Keratinocyte (primary cell): Measurements from ENCODE around the gene SORL1-AS1.
A peak's percentile ranks its signal among the peaks of the same experiment; 100 is the strongest.

Source experiments
- DNase-seq: peaks from one replicate; pipeline ENCODE4 v3.0.0-alpha.2; 2011; ENCODE audit warnings: low read depth, missing footprints, low spot score
- FAIRE-seq: peaks from 2 replicates; lab custom pipeline; 2011; peaks lifted over from hg19 to GRCh38; lab: Jason Lieb, UNC
- H2AFZ ChIP-seq: 2 replicates; pipeline ENCODE4 v1.6.0; 2012; ENCODE audit warnings: low read length, control low read depth, inconsistent platforms; ENCODE audit not compliant: control insufficient read depth
- H3K27ac ChIP-seq: 2 replicates; pipeline ENCODE4 v1.5.1; 2011; ENCODE audit warnings: low read length; ENCODE audit not compliant: control insufficient read depth, insufficient read depth
- H3K27me3 ChIP-seq: 3 replicates; pipeline ENCODE4 v1.6.0; 2011; ENCODE audit warnings: low read length; ENCODE audit not compliant: control insufficient read depth, insufficient read depth; ENCODE audit errors: extremely low read depth
- H3K36me3 ChIP-seq, 2 experiments: 2 replicates in 1 of 2; 3 replicates in 1 of 2; pipeline ENCODE4 v1.5.1; 2011; ENCODE audit warnings: low read length in 2 of 2, mild to moderate bottlenecking in 1 of 2; ENCODE audit not compliant: control insufficient read depth in 2 of 2, insufficient read depth in 2 of 2; ENCODE audit errors: extremely low read depth in 1 of 2
- H3K4me1 ChIP-seq: 3 replicates; pipeline ENCODE4 v1.5.1; 2011; ENCODE audit warnings: low read length; ENCODE audit not compliant: control insufficient read depth, insufficient read depth; ENCODE audit errors: extremely low read depth
- H3K4me2 ChIP-seq: 3 replicates; pipeline ENCODE4 v1.6.0; 2011; ENCODE audit warnings: low read depth, low read length; ENCODE audit not compliant: control insufficient read depth, insufficient read depth; ENCODE audit errors: extremely low read depth
- H3K4me3 ChIP-seq, 3 experiments: fragments of 200-600 bp in 1 of 3; sonication (generic) in 1 of 3; 2 replicates in 2 of 3; 3 replicates in 1 of 3; pipeline ENCODE4 v1.5.1; 2011 to 2016; ENCODE audit warnings: low read length in 3 of 3, mild to moderate bottlenecking in 3 of 3, control low read depth in 2 of 3, inconsistent platforms in 1 of 3, low read depth in 1 of 3, mixed read lengths in 1 of 3, mixed run types in 1 of 3, moderate library complexity in 1 of 3; ENCODE audit not compliant: control insufficient read depth in 2 of 3, insufficient read depth in 2 of 3; ENCODE audit errors: extremely low read depth in 1 of 3
- H3K79me2 ChIP-seq: 2 replicates; pipeline ENCODE4 v1.6.0; 2012; ENCODE audit warnings: low read length; ENCODE audit not compliant: control insufficient read depth, insufficient read depth
- H3K9ac ChIP-seq: 3 replicates; pipeline ENCODE4 v1.6.0; 2011; ENCODE audit warnings: low read length; ENCODE audit not compliant: control insufficient read depth, insufficient read depth; ENCODE audit errors: extremely low read depth
- H3K9me1 ChIP-seq: 3 replicates; pipeline ENCODE4 v1.6.0; 2011; ENCODE audit warnings: low read length; ENCODE audit not compliant: control insufficient read depth, insufficient read depth; ENCODE audit errors: extremely low read depth
- H3K9me3 ChIP-seq: 2 replicates; pipeline ENCODE4 v1.5.1; 2012; ENCODE audit warnings: low read depth, low read length; ENCODE audit not compliant: control insufficient read depth
- H4K20me1 ChIP-seq: 3 replicates; pipeline ENCODE4 v1.6.0; 2011; ENCODE audit warnings: low read length; ENCODE audit not compliant: control insufficient read depth, insufficient read depth; ENCODE audit errors: extremely low read depth
- EZH2 ChIP-seq: IDR thresholded peaks from one replicate; pipeline ENCODE4 v1.6.1; 2012; ENCODE audit warnings: inconsistent platforms, mild to moderate bottlenecking, low read length, moderate library complexity
- dilution Hi-C: fragments of 300-500 bp; cut with MboI; formaldehyde crosslinking; loops from one replicate; pipeline ENCODE4 v1.7.0; 2020; ENCODE audit warnings: low sequenced_read_pairs; ENCODE audit not compliant: extremely low pct_ligation_motif_present
- TF ChIP-seq, protein P1 (sequence below), 3 experiments: IDR thresholded peaks in 1 of 3; conservative IDR thresholded peaks in 1 of 3; optimal IDR thresholded peaks in 1 of 3; 2 replicates in 2 of 3; 3 replicates in 1 of 3; pipeline versions ENCODE3 to v1.5.1; 2011; ENCODE audit warnings: low read length in 3 of 3, mild to moderate bottlenecking in 3 of 3, moderate library complexity in 2 of 3, control low read depth in 1 of 3, inconsistent platforms in 1 of 3; ENCODE audit not compliant: insufficient read depth in 2 of 3; ENCODE audit errors: extremely low read depth in 1 of 3

Gene SORL1-AS1

DNA sequence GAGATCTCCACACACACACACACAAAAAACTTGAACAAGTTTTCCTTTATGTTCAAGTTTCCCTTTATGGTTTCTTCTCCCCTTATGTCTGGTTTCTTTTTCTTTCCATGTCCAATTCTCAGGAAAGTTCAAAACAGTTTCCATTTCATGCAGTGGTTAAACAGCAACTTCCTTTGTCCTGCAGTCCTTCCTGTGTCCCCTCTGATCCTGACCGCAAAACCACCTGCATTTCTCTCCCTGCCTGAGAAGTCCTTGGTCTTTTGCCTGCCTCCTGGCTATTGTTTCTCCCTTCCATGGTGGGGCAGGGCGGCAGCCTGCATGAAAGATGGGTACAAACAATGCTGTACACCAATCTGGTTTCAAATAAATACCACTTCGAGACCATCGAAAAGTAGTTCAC is 58.9 kb downstream of the SORL1-AS1 start:
- no peak overlapping the region for H3K4me2 ChIP-seq
- no peak overlapping the region for H3K9ac ChIP-seq
- no peak for FAIRE-seq
- H2AFZ ChIP-seq: no peak overlapping the region
- H3K9me3 ChIP-seq: no peaks in the 10 kb centered on the region
- H3K79me2 ChIP-seq: no peaks in the 10 kb centered on the region
- H3K27me3 ChIP-seq: peaks cover 7% of the 10 kb centered on the region
- dilution Hi-C loops: no loop called here
- no peak overlapping the region for H3K27ac ChIP-seq
- H3K4me3 ChIP-seq: no peak overlapping the region
- H3K36me3 ChIP-seq: no peaks in the 10 kb centered on the region
- no peaks in the 10 kb centered on the region for H4K20me1 ChIP-seq
- TF ChIP-seq, protein P1, sequence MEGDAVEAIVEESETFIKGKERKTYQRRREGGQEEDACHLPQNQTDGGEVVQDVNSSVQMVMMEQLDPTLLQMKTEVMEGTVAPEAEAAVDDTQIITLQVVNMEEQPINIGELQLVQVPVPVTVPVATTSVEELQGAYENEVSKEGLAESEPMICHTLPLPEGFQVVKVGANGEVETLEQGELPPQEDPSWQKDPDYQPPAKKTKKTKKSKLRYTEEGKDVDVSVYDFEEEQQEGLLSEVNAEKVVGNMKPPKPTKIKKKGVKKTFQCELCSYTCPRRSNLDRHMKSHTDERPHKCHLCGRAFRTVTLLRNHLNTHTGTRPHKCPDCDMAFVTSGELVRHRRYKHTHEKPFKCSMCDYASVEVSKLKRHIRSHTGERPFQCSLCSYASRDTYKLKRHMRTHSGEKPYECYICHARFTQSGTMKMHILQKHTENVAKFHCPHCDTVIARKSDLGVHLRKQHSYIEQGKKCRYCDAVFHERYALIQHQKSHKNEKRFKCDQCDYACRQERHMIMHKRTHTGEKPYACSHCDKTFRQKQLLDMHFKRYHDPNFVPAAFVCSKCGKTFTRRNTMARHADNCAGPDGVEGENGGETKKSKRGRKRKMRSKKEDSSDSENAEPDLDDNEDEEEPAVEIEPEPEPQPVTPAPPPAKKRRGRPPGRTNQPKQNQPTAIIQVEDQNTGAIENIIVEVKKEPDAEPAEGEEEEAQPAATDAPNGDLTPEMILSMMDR (optimal IDR thresholded peaks at IDR 0.05 in 1 of 3, IDR thresholded peaks at IDR 0.05 in 1 of 3, conservative IDR thresholded peaks at IDR 0.05 in 1 of 3; ENCODE audit: extremely low read depth in 1 of 3, insufficient read depth in 2 of 3, low read length in 3 of 3): no peak
- TF ChIP-seq EZH2: no peak
- DNase-seq: no peak
- H3K4me1 ChIP-seq: peaks cover 9% of the 10 kb centered on the region
- no peaks in the 10 kb centered on the region for H3K9me1 ChIP-seq

- H3K27ac ChIP-seq: no peak overlapping the region
- dilution Hi-C loops: no loop called here
- H3K4me3 ChIP-seq: no peak overlapping the region
- peak overlapping the region; percentile 25 for H3K4me2 ChIP-seq
- H2AFZ ChIP-seq: no peak overlapping the region
- TF ChIP-seq EZH2: no peak
- TF ChIP-seq, protein P1 (optimal IDR thresholded peaks at IDR 0.05 in 1 of 3, IDR thresholded peaks at IDR 0.05 in 1 of 3, conservative IDR thresholded peaks at IDR 0.05 in 1 of 3; ENCODE audit: extremely low read depth in 1 of 3, insufficient read depth in 2 of 3, low read length in 3 of 3): no peak
- no peaks in the 10 kb centered on the region for H3K79me2 ChIP-seq
- DNase-seq: peak; percentile 7
- no peaks in the 10 kb centered on the region for H3K9me1 ChIP-seq
- peaks cover 7% of the 10 kb centered on the region for H3K27me3 ChIP-seq
- H3K36me3 ChIP-seq: no peaks in the 10 kb centered on the region
- FAIRE-seq: peak; percentile 43
- H3K9ac ChIP-seq: no peak overlapping the region
- H4K20me1 ChIP-seq: no peaks in the 10 kb centered on the region
- H3K9me3 ChIP-seq: no peaks in the 10 kb centered on the region
- H3K4me1 ChIP-seq: peaks cover 9% of the 10 kb centered on the region
These were observed 60.9 kb downstream of the SORL1-AS1 start for GRCh38 chr11:121391914-121392313.
